Activated B cell treated with CpG ODN at 0.5 μM for 24 hours (primary cell): ENCODE measurements around the gene PCDHGB2. TPM values are rescaled to one million over a fixed set of nuclear protein-coding genes. Genes with fewer than 3 reads are reported as not detected.
"Not testable (repeated sequence)": the region's sequence is repeated elsewhere in the genome, so short reads cannot be mapped to it uniquely, and the experiment has no call there.

ENCODE experiments used
- ATAC-seq: fragments of 200-7000 bp; cut with Tn5 transposase; one replicate; pipeline ENCODE4 v1.10.0; 2021; ENCODE audit warnings: low read depth, mild to moderate bottlenecking, moderate library complexity
- CTCF ChIA-PET: fragments of 350-600 bp; sonication (Branson Sonifier 250); formaldehyde crosslinking; loops from one replicate; lab custom pipeline; 2021; ENCODE audit warnings: antibody characterized with exemption; lab: Charles Lee
- POLR2A ChIA-PET: fragments of 350-600 bp; sonication (Branson Sonifier 250); formaldehyde crosslinking; loops from one replicate; lab custom pipeline; 2021; ENCODE audit warnings: antibody characterized with exemption; lab: Charles Lee
- DNase-seq: peaks from one replicate; pipeline ENCODE4 v3.0.0; 2022
- H3K27ac Mint-ChIP-seq: one replicate; pipeline ENCODE4 v1.8.0; 2020; ENCODE audit warnings: mixed read lengths
- H3K27me3 Mint-ChIP-seq: one replicate; pipeline ENCODE4 v1.8.0; 2021; ENCODE audit warnings: mixed read lengths
- H3K36me3 Mint-ChIP-seq: one replicate; pipeline ENCODE4 v1.8.0; 2021; ENCODE audit warnings: low read depth, mixed read lengths
- H3K4me1 Mint-ChIP-seq: one replicate; pipeline ENCODE4 v1.8.0; 2021; ENCODE audit warnings: mixed read lengths
- H3K4me3 Mint-ChIP-seq: one replicate; pipeline ENCODE4 v1.8.0; 2020; ENCODE audit warnings: mild to moderate bottlenecking, mixed read lengths
- H3K9me3 Mint-ChIP-seq: one replicate; pipeline ENCODE4 v1.8.0; 2020; ENCODE audit warnings: mixed read lengths
- intact Hi-C: fragments of 100-400 bp; cut with micrococcal nuclease; formaldehyde crosslinking; loops from one replicate; pipeline ENCODE4 v1.15.1; 2024
- total RNA-seq: library from RNA; stranded (reverse); gene quantifications from 2 replicates; pipeline ENCODE4 v1.2.3, GENCODE V29; 2022
- TF ChIP-seq, protein P1 (sequence below): fragments of 200-600 bp; IDR thresholded peaks from one replicate; pipeline ENCODE4 v1.8.0; 2022; ENCODE audit warnings: antibody characterized with exemption, mild to moderate bottlenecking

Gene PCDHGB2
- total RNA-seq, 1 donor from 2014 or later: 2.6 TPM

DNA sequence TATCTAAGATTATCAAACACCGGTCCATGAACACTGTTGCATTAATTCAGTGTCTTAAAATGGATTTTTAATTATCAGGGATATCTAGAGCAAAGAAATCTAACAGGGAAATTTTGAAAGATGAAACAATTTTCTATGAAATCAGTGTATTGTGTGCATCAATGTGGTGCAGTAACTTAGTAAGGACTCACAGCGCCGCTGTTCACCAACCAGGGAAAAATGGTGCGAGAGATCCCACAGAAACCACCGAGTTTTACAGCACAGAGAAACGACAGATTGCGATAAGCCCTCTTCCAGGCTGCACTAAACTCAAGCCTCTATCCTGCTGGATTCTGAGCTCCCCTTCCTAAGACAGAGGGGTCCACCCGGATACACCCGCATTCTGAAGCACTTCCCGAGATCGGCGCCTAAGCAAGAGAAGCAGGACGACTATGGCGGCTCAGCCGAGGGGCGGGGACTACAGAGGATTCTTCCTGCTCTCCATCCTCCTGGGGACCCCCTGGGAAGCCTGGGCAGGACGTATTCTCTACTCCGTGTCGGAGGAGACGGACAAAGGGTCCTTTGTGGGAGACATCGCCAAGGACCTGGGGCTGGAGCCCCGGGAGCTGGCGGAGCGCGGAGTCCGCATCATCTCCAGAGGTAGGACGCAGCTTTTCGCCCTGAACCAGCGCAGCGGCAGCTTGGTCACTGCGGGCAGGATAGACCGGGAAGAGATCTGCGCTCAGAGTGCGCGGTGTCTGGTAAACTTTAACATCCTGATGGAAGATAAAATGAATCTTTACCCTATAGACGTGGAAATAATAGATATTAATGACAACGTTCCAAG lies 22.9 kb downstream of the PCDHGB2 start, which contains the start of gene PCDHGA7:
Gene PCDHGA7, plus strand, starts transcription at position 274 of the 826 bp plus-strand sequence. Its CDS starts 158 bp downstream, at position 432.
- intact Hi-C loops: no loop called here
- H3K4me3 Mint-ChIP-seq: peak within 1 kb of the TSS; percentile 76
- H3K9me3 Mint-ChIP-seq: peaks cover 15% of the 10 kb centered on the region
- ATAC-seq (no peak), DNase-seq (no peak)
- ChIA-PET POLR2A (no interaction called here), CTCF (no interaction called here)
- no peaks in the 10 kb centered on the region for H3K4me1 Mint-ChIP-seq
- no peak within 1 kb of the TSS for H3K27ac Mint-ChIP-seq
- H3K27me3 Mint-ChIP-seq: peaks cover 51% of the 10 kb centered on the region
- TF ChIP-seq, protein P1, sequence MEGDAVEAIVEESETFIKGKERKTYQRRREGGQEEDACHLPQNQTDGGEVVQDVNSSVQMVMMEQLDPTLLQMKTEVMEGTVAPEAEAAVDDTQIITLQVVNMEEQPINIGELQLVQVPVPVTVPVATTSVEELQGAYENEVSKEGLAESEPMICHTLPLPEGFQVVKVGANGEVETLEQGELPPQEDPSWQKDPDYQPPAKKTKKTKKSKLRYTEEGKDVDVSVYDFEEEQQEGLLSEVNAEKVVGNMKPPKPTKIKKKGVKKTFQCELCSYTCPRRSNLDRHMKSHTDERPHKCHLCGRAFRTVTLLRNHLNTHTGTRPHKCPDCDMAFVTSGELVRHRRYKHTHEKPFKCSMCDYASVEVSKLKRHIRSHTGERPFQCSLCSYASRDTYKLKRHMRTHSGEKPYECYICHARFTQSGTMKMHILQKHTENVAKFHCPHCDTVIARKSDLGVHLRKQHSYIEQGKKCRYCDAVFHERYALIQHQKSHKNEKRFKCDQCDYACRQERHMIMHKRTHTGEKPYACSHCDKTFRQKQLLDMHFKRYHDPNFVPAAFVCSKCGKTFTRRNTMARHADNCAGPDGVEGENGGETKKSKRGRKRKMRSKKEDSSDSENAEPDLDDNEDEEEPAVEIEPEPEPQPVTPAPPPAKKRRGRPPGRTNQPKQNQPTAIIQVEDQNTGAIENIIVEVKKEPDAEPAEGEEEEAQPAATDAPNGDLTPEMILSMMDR: no peak
- peaks cover 2% of the 10 kb centered on the region for H3K36me3 Mint-ChIP-seq

DNA sequence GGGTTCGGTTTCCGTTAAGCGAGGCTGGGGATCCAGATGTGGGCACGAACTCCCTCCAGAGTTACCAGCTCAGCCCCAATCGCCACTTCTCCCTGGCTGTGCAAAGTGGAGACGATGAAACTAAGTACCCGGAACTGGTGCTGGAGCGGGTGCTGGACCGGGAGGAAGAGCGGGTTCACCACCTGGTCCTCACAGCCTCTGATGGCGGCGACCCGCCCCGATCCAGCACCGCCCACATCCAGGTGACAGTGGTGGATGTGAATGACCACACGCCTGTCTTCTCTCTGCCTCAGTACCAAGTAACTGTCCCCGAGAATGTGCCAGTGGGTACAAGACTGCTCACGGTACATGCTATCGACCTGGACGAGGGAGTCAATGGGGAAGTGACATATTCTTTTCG lies 23.6 kb downstream of the PCDHGB2 start:
- TF ChIP-seq, protein P1: no peak
- DNase-seq (no peak), ATAC-seq (no peak)
- no peaks in the 10 kb centered on the region for H3K4me1 Mint-ChIP-seq
- no peak overlapping the region for H3K27ac Mint-ChIP-seq
- H3K4me3 Mint-ChIP-seq: no peak overlapping the region
- H3K27me3 Mint-ChIP-seq: peaks cover 53% of the 10 kb centered on the region
- H3K36me3 Mint-ChIP-seq: peaks cover 2% of the 10 kb centered on the region
- POLR2A ChIA-PET: no interaction called here
- CTCF ChIA-PET: no interaction called here
- intact Hi-C loops: no loop called here
- H3K9me3 Mint-ChIP-seq: peaks cover 16% of the 10 kb centered on the region

DNA sequence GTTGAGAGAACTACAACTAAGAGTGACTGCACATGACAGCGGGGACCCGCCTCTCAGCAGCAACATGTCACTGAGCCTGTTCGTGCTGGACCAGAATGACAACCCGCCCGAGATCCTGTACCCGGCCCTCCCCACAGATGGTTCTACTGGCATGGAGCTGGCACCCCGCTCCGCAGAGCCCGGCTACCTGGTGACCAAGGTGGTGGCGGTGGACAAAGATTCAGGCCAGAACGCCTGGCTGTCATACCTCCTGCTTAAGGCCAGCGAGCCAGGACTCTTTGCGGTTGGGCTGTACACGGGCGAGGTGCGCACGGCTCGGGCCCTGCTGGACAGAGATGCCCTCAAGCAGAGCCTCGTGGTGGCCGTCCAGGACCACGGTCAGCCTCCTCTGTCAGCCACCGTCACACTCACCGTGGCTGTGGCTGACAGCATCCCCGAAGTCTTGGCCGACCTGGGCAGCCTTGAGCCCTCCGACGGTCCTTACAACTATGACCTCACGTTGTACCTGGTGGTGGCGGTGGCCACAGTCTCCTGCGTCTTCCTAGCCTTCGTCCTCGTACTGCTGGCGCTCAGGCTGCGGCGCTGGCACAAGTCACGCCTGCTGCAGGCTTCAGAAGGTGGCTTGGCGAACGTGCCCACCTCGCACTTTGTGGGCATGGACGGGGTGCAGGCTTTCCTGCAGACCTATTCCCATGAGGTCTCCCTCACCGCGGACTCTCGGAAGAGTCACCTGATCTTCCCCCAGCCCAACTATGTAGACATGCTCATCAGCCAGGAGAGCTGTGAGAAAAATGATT lies 24.9 kb downstream of the PCDHGB2 start:
- no peak overlapping the region for H3K4me3 Mint-ChIP-seq
- TF ChIP-seq, protein P1: no peak
- H3K4me1 Mint-ChIP-seq: no peaks in the 10 kb centered on the region
- CTCF ChIA-PET: no interaction called here
- H3K27me3 Mint-ChIP-seq: peaks cover 62% of the 10 kb centered on the region
- DNase-seq: no peak
- peaks cover 17% of the 10 kb centered on the region for H3K9me3 Mint-ChIP-seq
- H3K36me3 Mint-ChIP-seq: peaks cover 4% of the 10 kb centered on the region
- POLR2A ChIA-PET: no interaction called here
- ATAC-seq: no peak
- intact Hi-C loops: no loop called here
- H3K27ac Mint-ChIP-seq: no peak overlapping the region

DNA sequence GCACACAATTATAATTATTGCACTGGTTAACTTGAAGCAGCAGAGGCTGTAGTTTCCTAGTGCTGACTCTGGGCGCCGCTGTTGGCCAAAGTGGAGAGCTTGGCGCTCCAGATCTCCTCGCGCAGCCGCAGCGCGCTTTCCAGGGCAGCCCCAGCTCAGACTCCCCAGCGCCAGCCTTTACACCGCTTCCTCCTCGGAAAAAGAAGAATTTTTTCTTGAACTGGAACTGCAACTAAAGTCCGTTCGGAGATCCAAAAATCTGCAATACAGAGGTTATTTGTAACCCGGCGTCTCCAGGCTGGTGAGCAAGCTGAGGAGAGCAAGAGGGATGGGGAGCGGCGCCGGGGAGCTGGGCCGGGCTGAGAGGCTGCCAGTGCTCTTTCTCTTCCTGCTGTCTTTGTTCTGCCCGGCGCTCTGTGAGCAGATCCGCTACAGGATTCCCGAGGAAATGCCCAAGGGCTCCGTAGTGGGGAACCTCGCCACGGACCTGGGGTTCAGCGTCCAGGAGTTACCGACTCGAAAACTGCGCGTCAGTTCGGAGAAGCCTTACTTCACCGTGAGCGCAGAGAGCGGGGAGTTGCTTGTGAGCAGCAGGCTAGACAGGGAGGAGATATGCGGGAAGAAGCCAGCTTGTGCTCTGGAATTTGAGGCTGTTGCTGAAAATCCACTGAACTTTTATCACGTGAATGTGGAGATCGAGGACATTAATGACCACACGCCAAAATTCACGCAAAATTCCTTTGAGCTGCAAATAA lies 27.9 kb downstream of the PCDHGB2 start, which contains the start of gene PCDHGB4:
Gene PCDHGB4, plus strand, starts transcription at position 142 of the 755 bp plus-strand sequence. Its CDS starts 187 bp downstream, at position 329.
- H3K4me3 Mint-ChIP-seq: peak within 1 kb of the TSS; percentile 58
- H3K9me3 Mint-ChIP-seq: peaks cover 24% of the 10 kb centered on the region
- H3K4me1 Mint-ChIP-seq, H3K27ac Mint-ChIP-seq, POLR2A ChIA-PET, DNase-seq, intact Hi-C loops, H3K36me3 Mint-ChIP-seq: not testable (repeated sequence)
- CTCF ChIA-PET: interaction anchor here (1.1 kb wide), 1 partner anchor 170 kb away, joined by 4 read pairs; no protein-coding TSS in a partner anchor
- H3K27me3 Mint-ChIP-seq: peaks cover 63% of the 10 kb centered on the region
- peak; percentile 65 for ATAC-seq

DNA sequence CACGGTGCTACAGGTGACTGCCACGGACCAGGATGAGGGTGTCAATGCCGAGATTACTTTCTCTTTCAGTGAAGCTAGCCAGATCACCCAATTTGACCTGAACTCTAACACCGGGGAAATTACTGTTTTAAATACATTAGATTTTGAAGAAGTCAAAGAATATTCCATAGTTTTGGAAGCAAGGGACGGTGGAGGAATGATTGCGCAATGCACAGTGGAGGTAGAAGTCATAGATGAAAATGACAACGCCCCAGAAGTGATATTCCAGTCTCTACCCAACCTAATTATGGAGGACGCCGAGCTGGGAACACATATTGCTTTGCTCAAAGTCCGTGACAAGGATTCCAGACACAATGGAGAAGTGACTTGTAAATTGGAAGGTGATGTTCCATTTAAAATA lies 28.9 kb downstream of the PCDHGB2 start:
- H3K27ac Mint-ChIP-seq: no peak overlapping the region
- H3K27me3 Mint-ChIP-seq: peaks cover 60% of the 10 kb centered on the region
- no peak for DNase-seq
- no peaks in the 10 kb centered on the region for H3K4me1 Mint-ChIP-seq
- ChIA-PET CTCF (no interaction called here), POLR2A (no interaction called here)
- peaks cover 29% of the 10 kb centered on the region for H3K9me3 Mint-ChIP-seq
- H3K4me3 Mint-ChIP-seq: no peak overlapping the region
- intact Hi-C loops: no loop called here
- no peak for ATAC-seq
- peaks cover 2% of the 10 kb centered on the region for H3K36me3 Mint-ChIP-seq
- TF ChIP-seq, protein P1: no peak
